SJCRH30 (cell line): ENCODE results near the gene CLDN2. TPM values are rescaled to one million over a fixed set of nuclear protein-coding genes. Genes with fewer than 3 reads are reported as not detected.

Source experiments
- DNase-seq, 2 experiments: peaks; one replicate each; pipeline ENCODE4 v3.0.0-alpha.2; 2015 to 2020
- H3K27ac ChIP-seq: fragments of 250-450 bp; sonication (Bioruptor Pico); 2 replicates; pipeline ENCODE4 v1.5.1; 2020; ENCODE audit warnings: mild to moderate bottlenecking, moderate library complexity
- H3K27me3 ChIP-seq: fragments of 250-450 bp; sonication (Bioruptor Pico); 2 replicates; pipeline ENCODE4 v1.5.1; 2020; ENCODE audit warnings: mild to moderate bottlenecking, moderate library complexity
- H3K36me3 ChIP-seq: fragments of 250-450 bp; sonication (Bioruptor Pico); 2 replicates; pipeline ENCODE4 v1.5.1; 2020; ENCODE audit warnings: mild to moderate bottlenecking, moderate library complexity
- H3K4me1 ChIP-seq: fragments of 250-450 bp; sonication (Bioruptor Pico); 2 replicates; pipeline ENCODE4 v1.5.1; 2020; ENCODE audit warnings: mild to moderate bottlenecking, moderate library complexity
- H3K4me3 ChIP-seq: fragments of 250-450 bp; sonication (Bioruptor Pico); 2 replicates; pipeline ENCODE4 v1.5.1; 2020; ENCODE audit warnings: mild to moderate bottlenecking, moderate library complexity
- H3K9me3 ChIP-seq: fragments of 250-450 bp; sonication (Bioruptor Pico); replicated peaks from 2 replicates; pipeline ENCODE4 v1.5.1; 2020; ENCODE audit warnings: mild to moderate bottlenecking, moderate library complexity
- total RNA-seq: library from RNA; depleted of rRNA; stranded (reverse); fragments of >200 nt; shearing (Covaris generic); gene quantifications from 2 replicates; pipeline ENCODE4 v1.2.3, GENCODE V29; 2014

Gene CLDN2
- total RNA-seq, 1 experiment from 2014 or later = not detected

- DNase-seq = no peak
- Histone ChIP-seq H3K4me3 (no peak overlapping the region), H3K36me3 (no peaks in the 10 kb centered on the region), H3K27me3 (no peaks in the 10 kb centered on the region), H3K27ac (no peak overlapping the region), H3K4me1 (no peaks in the 10 kb centered on the region), H3K9me3 (no peaks in the 10 kb centered on the region)
Measured at GRCh38 chrX:106935175-106935574, 15.0 kb downstream of the CLDN2 start.

- H3K4me3 ChIP-seq = no peak overlapping the region
- H3K4me1 ChIP-seq = no peaks in the 10 kb centered on the region
- H3K27ac ChIP-seq = no peak overlapping the region
- no peaks in the 10 kb centered on the region for H3K36me3 ChIP-seq
- no peaks in the 10 kb centered on the region for H3K27me3 ChIP-seq
- DNase-seq = no peak
- H3K9me3 ChIP-seq = no peaks in the 10 kb centered on the region
Measured at GRCh38 chrX:106936246-106936645, 16.0 kb downstream of the CLDN2 start.

- H3K27me3 ChIP-seq = no peaks in the 10 kb centered on the region
- no peak overlapping the region for H3K27ac ChIP-seq
- H3K4me3 ChIP-seq = no peak overlapping the region
- H3K36me3 ChIP-seq = no peaks in the 10 kb centered on the region
- DNase-seq = no peak
- no peaks in the 10 kb centered on the region for H3K9me3 ChIP-seq
- no peaks in the 10 kb centered on the region for H3K4me1 ChIP-seq
Measured at GRCh38 chrX:106939566-106939965, 19.4 kb downstream of the CLDN2 start.

GRCh38 chrX:106940068-106940467 is 19.9 kb downstream of the CLDN2 start:
- H3K27ac ChIP-seq = no peak overlapping the region
- no peaks in the 10 kb centered on the region for H3K27me3 ChIP-seq
- H3K36me3 ChIP-seq = no peaks in the 10 kb centered on the region
- H3K4me3 ChIP-seq = no peak overlapping the region
- H3K4me1 ChIP-seq = no peaks in the 10 kb centered on the region
- H3K9me3 ChIP-seq = no peaks in the 10 kb centered on the region
- DNase-seq = no peak

GRCh38 chrX:106946464-106946863 is 26.3 kb downstream of the CLDN2 start:
- H3K36me3 ChIP-seq = no peaks in the 10 kb centered on the region
- no peaks in the 10 kb centered on the region for H3K4me1 ChIP-seq
- no peak for DNase-seq
- no peaks in the 10 kb centered on the region for H3K9me3 ChIP-seq
- no peak overlapping the region for H3K4me3 ChIP-seq
- no peaks in the 10 kb centered on the region for H3K27me3 ChIP-seq
- no peak overlapping the region for H3K27ac ChIP-seq

GRCh38 chrX:106948641-106949040 is 28.4 kb downstream of the CLDN2 start:
- DNase-seq = no peak
- Histone ChIP-seq H3K4me3 (no peak overlapping the region), H3K27me3 (no peaks in the 10 kb centered on the region), H3K36me3 (no peaks in the 10 kb centered on the region), H3K4me1 (no peaks in the 10 kb centered on the region), H3K9me3 (no peaks in the 10 kb centered on the region), H3K27ac (no peak overlapping the region)

GRCh38 chrX:106949366-106949765 is 29.2 kb downstream of the CLDN2 start:
- no peaks in the 10 kb centered on the region for H3K36me3 ChIP-seq
- DNase-seq = no peak
- H3K9me3 ChIP-seq = no peaks in the 10 kb centered on the region
- no peaks in the 10 kb centered on the region for H3K27me3 ChIP-seq
- no peaks in the 10 kb centered on the region for H3K4me1 ChIP-seq
- H3K4me3 ChIP-seq = no peak overlapping the region
- no peak overlapping the region for H3K27ac ChIP-seq

GRCh38 chrX:106950381-106950780 is 30.2 kb downstream of the CLDN2 start:
- DNase-seq = no peak
- Histone ChIP-seq H3K36me3 (no peaks in the 10 kb centered on the region), H3K9me3 (no peaks in the 10 kb centered on the region), H3K27ac (no peak overlapping the region), H3K4me3 (no peak overlapping the region), H3K4me1 (no peaks in the 10 kb centered on the region), H3K27me3 (no peaks in the 10 kb centered on the region)

GRCh38 chrX:106951230-106951629 is 31.0 kb downstream of the CLDN2 start:
- Histone ChIP-seq H3K36me3 (no peaks in the 10 kb centered on the region), H3K4me1 (no peaks in the 10 kb centered on the region), H3K27ac (no peak overlapping the region), H3K27me3 (no peaks in the 10 kb centered on the region), H3K4me3 (no peak overlapping the region), H3K9me3 (no peaks in the 10 kb centered on the region)
- DNase-seq = no peak

- H3K27me3 ChIP-seq = no peaks in the 10 kb centered on the region
- no peaks in the 10 kb centered on the region for H3K36me3 ChIP-seq
- no peaks in the 10 kb centered on the region for H3K4me1 ChIP-seq
- DNase-seq = no peak
- no peak overlapping the region for H3K27ac ChIP-seq
- no peaks in the 10 kb centered on the region for H3K9me3 ChIP-seq
- H3K4me3 ChIP-seq = no peak overlapping the region
Measured at GRCh38 chrX:106952089-106952488, 31.9 kb downstream of the CLDN2 start.

- DNase-seq = no peak
- no peaks in the 10 kb centered on the region for H3K4me1 ChIP-seq
- H3K36me3 ChIP-seq = no peaks in the 10 kb centered on the region
- no peak overlapping the region for H3K4me3 ChIP-seq
- H3K27me3 ChIP-seq = no peaks in the 10 kb centered on the region
- H3K27ac ChIP-seq = no peak overlapping the region
- no peaks in the 10 kb centered on the region for H3K9me3 ChIP-seq
Measured at GRCh38 chrX:106952538-106952937, 32.3 kb downstream of the CLDN2 start.

GRCh38 chrX:106952988-106953387 is 32.8 kb downstream of the CLDN2 start:
- Histone ChIP-seq H3K4me1 (no peaks in the 10 kb centered on the region), H3K27me3 (no peaks in the 10 kb centered on the region), H3K4me3 (no peak overlapping the region), H3K9me3 (no peaks in the 10 kb centered on the region), H3K36me3 (no peaks in the 10 kb centered on the region), H3K27ac (no peak overlapping the region)
- no peak for DNase-seq

- H3K27me3 ChIP-seq = no peaks in the 10 kb centered on the region
- no peak for DNase-seq
- no peak overlapping the region for H3K4me3 ChIP-seq
- H3K4me1 ChIP-seq = no peaks in the 10 kb centered on the region
- no peak overlapping the region for H3K27ac ChIP-seq
- no peaks in the 10 kb centered on the region for H3K36me3 ChIP-seq
- H3K9me3 ChIP-seq = no peaks in the 10 kb centered on the region
Measured at GRCh38 chrX:106954041-106954440, 33.8 kb downstream of the CLDN2 start.

- Histone ChIP-seq H3K27ac (no peak overlapping the region), H3K4me3 (no peak overlapping the region), H3K4me1 (no peaks in the 10 kb centered on the region), H3K27me3 (no peaks in the 10 kb centered on the region), H3K36me3 (no peaks in the 10 kb centered on the region), H3K9me3 (no peaks in the 10 kb centered on the region)
- DNase-seq = no peak
Measured at GRCh38 chrX:106955004-106955772, 35.0 kb downstream of the CLDN2 start.

- Histone ChIP-seq H3K4me1 (no peaks in the 10 kb centered on the region), H3K36me3 (no peaks in the 10 kb centered on the region), H3K27me3 (no peaks in the 10 kb centered on the region), H3K27ac (no peak overlapping the region), H3K9me3 (no peaks in the 10 kb centered on the region), H3K4me3 (no peak overlapping the region)
- DNase-seq = no peak
Measured at GRCh38 chrX:106957856-106958255, 37.7 kb downstream of the CLDN2 start.

- Histone ChIP-seq H3K27me3 (no peaks in the 10 kb centered on the region), H3K4me3 (no peak overlapping the region), H3K27ac (no peak overlapping the region), H3K36me3 (no peaks in the 10 kb centered on the region), H3K4me1 (no peaks in the 10 kb centered on the region), H3K9me3 (no peaks in the 10 kb centered on the region)
- DNase-seq = no peak
Measured at GRCh38 chrX:106959901-106960300, 39.7 kb downstream of the CLDN2 start.
